Melanocyte of skin (primary cell): ENCODE results near the gene NTNG1. TPM values are rescaled to one million over a fixed set of nuclear protein-coding genes. Genes with fewer than 3 reads are reported as not detected.

Experiments used
- small RNA-seq, 2 donors: library from RNA; depleted of rRNA; stranded (forward); fragments of <200 nt; gene quantifications; one replicate each; pipeline ENCODE3, GENCODE V24; 2012
- total RNA-seq, 2 donors: library from RNA; depleted of rRNA; stranded (reverse); fragments of >200 nt; gene quantifications; 2 replicates each; pipeline ENCODE4 v1.2.3, GENCODE V29; 2012

Gene NTNG1
- total RNA-seq = 1 to 10 TPM; 1.0 to 1.3 TPM

DNA sequence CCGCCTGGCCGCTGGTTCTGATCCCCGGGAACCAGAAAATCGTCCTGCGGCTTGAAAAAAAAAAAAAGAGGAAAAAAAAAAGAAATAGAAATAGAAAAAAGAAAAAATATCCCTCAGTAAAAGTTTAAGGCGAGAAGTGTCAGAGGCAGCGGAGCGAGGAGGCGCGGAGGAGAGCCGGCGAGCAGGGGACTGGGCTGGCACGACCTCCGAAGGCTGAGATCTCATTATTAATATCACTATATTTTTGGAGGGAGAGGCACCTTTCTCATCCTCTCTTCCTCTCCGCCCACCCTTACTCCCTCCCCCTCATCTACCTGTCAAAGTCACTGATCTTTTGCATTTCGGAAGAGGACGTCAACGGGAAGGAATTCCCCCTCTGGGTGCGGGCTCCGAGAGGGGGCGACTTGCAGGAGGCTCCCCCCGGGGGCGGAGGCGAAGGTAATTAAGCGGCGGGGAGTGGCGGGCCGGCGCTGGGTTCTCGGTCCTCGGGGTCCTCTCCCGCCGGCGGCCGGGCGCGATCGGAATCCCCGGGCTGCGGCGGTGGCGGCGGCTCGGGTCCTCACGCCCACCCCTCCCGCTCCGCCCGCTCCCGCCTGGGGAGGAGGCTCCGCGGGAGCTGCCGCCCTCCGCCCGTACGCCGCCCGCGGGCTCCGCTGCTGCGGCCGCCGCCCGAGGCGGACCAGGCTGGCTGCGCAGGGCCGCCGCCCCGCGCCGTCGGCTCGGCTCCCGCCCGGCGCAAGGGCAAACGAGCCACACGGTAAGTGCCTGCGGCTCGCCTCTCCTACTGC, at the start of gene NTNG1:
Gene NTNG1, plus strand, starts transcription at position 337 of the 788 bp plus-strand sequence.

Small RNAs within 50 kb of the gene (small RNA-seq; reads per million reads assigned to genes)
- 0.06 to 0.21 reads per million in 2 donors for gene AC114491.1

Other genes starting within 250 kb of the NTNG1 start
- gene PRMT6, start 84.4 kb upstream of the NTNG1 start, total RNA-seq = 10 to 100 TPM; 15.5 to 24.3 TPM